SK-N-SH (cell line): ENCODE measurements around the gene GEMIN8.

Experiments
- CHD2 ChIP-seq: fragments of 150-350 bp; IDR thresholded peaks from 2 replicates; pipeline ENCODE4 v1.6.1; 2018; ENCODE audit warnings: low read length; ENCODE audit not compliant: partially characterized antibody
- CTCF ChIP-seq: fragments of 200-600 bp; sonication (generic); IDR thresholded peaks from 2 replicates; pipeline ENCODE4 v1.6.1; 2017; ENCODE audit warnings: antibody characterized with exemption, mild to moderate bottlenecking, moderate library complexity
- EP300 ChIP-seq, 2 experiments: IDR thresholded peaks; 2 replicates each; pipeline versions ENCODE4 v1.4.0 to v1.6.1; 2012; ENCODE audit warnings: borderline replicate concordance in 1 of 2, low read depth in 1 of 2, low read length in 1 of 2
- EZH2phosphoT487 ChIP-seq: fragments of 200-600 bp; sonication (generic); IDR thresholded peaks from 2 replicates; pipeline ENCODE4 v1.6.1; 2017; ENCODE audit warnings: low read depth, mixed run types, mild to moderate bottlenecking, antibody characterized with exemption, moderate library complexity, borderline replicate concordance
- FOXM1 ChIP-seq: IDR thresholded peaks from 2 replicates; pipeline ENCODE4 v1.4.0; 2012; ENCODE audit warnings: low read depth, mild to moderate bottlenecking
- IRF3 ChIP-seq: fragments of 150-350 bp; IDR thresholded peaks from 2 replicates; pipeline ENCODE4 v1.6.1; 2016; ENCODE audit warnings: mild to moderate bottlenecking, low read depth, low read length
- MAX ChIP-seq: IDR thresholded peaks from 2 replicates; pipeline ENCODE4 v1.4.0; 2012; ENCODE audit warnings: low read depth
- NRF1 ChIP-seq: IDR thresholded peaks from 2 replicates; pipeline ENCODE4 v1.6.1; 2012; ENCODE audit warnings: low read depth, mild to moderate bottlenecking, low read length
- PBX3 ChIP-seq: IDR thresholded peaks from 2 replicates; pipeline ENCODE4; 2012
- POLR2AphosphoS5 ChIP-seq: IDR thresholded peaks from 2 replicates; pipeline ENCODE4 v1.6.1; 2012; ENCODE audit warnings: low read depth, low read length
- SIN3A ChIP-seq: IDR thresholded peaks from 2 replicates; pipeline ENCODE4 v1.6.1; 2012; ENCODE audit warnings: low read depth, mild to moderate bottlenecking, low read length, moderate library complexity, borderline replicate concordance
- TAF1 ChIP-seq: IDR thresholded peaks from 2 replicates; pipeline ENCODE4 v1.6.1; 2012; ENCODE audit warnings: low read depth, mild to moderate bottlenecking, low read length, moderate library complexity, borderline replicate concordance
- TEAD4 ChIP-seq: IDR thresholded peaks from 2 replicates; pipeline ENCODE4 v1.4.0; 2012; ENCODE audit warnings: mild to moderate bottlenecking, borderline replicate concordance; ENCODE audit not compliant: insufficient read depth

GRCh38 chrX:14027036-14027435, 2.7 kb downstream of the GEMIN8 start:
- TF ChIP-seq MAX = no peak
- TF ChIP-seq CTCF = no peak
- TF ChIP-seq TAF1 = no peak
- no peak for TF ChIP-seq EZH2phosphoT487
- TF ChIP-seq CHD2 = no peak
- TF ChIP-seq IRF3 = no peak
- TF ChIP-seq POLR2AphosphoS5 = no peak
- no peak for TF ChIP-seq NRF1
- no peak for TF ChIP-seq SIN3A
- TF ChIP-seq PBX3 = no peak
- no peak for TF ChIP-seq FOXM1
- no peak for TF ChIP-seq TEAD4
- no peak for TF ChIP-seq EP300 (IDR thresholded peaks at IDR 0.05; ENCODE audit: borderline replicate concordance in 1 of 2, low read depth in 1 of 2, low read length in 1 of 2)
